Embryonic facial prominence (tissue), 1 donor: ENCODE results near the gene DCBLD2.

Experiments
- DNase-seq: peaks from one replicate; pipeline ENCODE4 v3.0.0-alpha.2; 2016; ENCODE audit errors: extremely low spot score

The DCBLD2 gene

GRCh38 chr3:98768961-98769360 lies 132.5 kb downstream of the DCBLD2 start:
- DNase-seq, result no peak

- no peak for DNase-seq
These were observed 134.6 kb downstream of the DCBLD2 start for GRCh38 chr3:98766924-98767323.

- DNase-seq, result no peak
These were observed 135.8 kb downstream of the DCBLD2 start for GRCh38 chr3:98765721-98766120.

- DNase-seq, result no peak
These were observed 137.0 kb downstream of the DCBLD2 start for GRCh38 chr3:98764472-98764884.

GRCh38 chr3:98763819-98764418 lies 137.6 kb downstream of the DCBLD2 start:
- no peak for DNase-seq

- DNase-seq, result no peak
These were observed 138.4 kb downstream of the DCBLD2 start, which contains the start of gene ST3GAL6 for GRCh38 chr3:98763076-98763475. Gene ST3GAL6, plus strand, starts transcription at chr3:98763340. Its CDS starts 5,101 bp downstream, at chr3:98768441.

GRCh38 chr3:98761643-98762229 lies 139.8 kb downstream of the DCBLD2 start:
- no peak for DNase-seq

- no peak for DNase-seq
These were observed 141.9 kb downstream of the DCBLD2 start for GRCh38 chr3:98759629-98760028.

GRCh38 chr3:98755601-98756000 lies 145.9 kb downstream of the DCBLD2 start:
- no peak for DNase-seq

GRCh38 chr3:98754483-98754882 lies 147.0 kb downstream of the DCBLD2 start:
- no peak for DNase-seq

GRCh38 chr3:98750276-98750919 lies 151.1 kb downstream of the DCBLD2 start:
- DNase-seq, result no peak

- DNase-seq, result no peak
These were observed 154.6 kb downstream of the DCBLD2 start for GRCh38 chr3:98746882-98747281.

GRCh38 chr3:98746122-98746521 lies 155.4 kb downstream of the DCBLD2 start:
- no peak for DNase-seq
